Activated CD4-positive, alpha-beta T cell treated with anti-CD3 and anti-CD28 coated beads for 48 hours (primary cell): ENCODE data around the gene SNX17.

Experiments used
- DNase-seq: peaks from one replicate; pipeline ENCODE4 v3.0.0-alpha.2; 2020

SNX17 gene

DNA sequence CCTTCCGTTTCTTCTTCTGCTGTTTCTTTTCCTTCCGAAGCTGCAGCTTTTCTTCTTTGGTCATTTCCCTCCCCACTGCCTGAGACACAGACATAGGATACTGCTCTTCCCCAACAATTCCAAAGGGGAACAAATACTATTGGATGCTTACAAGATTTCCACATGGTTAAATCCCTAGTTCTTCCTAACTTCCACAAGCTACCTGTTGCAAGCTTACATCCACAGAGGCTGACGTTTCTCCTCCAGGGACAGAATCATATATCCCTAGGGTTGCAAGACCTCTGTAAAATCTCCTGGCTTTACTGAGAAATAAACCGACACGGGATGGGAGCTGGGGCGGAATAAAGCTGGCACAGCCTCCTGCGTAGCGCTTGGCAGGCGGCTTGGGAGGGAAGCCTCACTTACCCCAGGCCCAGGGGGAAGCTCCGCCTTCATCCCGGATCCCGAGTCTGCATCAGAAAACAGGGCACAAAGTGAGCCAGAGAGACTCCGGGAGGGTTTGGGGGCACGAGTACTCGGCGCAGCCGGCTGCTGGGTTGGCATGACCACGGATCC lies 868 bp upstream of the SNX17 start:
- DNase-seq = no peak

DNA sequence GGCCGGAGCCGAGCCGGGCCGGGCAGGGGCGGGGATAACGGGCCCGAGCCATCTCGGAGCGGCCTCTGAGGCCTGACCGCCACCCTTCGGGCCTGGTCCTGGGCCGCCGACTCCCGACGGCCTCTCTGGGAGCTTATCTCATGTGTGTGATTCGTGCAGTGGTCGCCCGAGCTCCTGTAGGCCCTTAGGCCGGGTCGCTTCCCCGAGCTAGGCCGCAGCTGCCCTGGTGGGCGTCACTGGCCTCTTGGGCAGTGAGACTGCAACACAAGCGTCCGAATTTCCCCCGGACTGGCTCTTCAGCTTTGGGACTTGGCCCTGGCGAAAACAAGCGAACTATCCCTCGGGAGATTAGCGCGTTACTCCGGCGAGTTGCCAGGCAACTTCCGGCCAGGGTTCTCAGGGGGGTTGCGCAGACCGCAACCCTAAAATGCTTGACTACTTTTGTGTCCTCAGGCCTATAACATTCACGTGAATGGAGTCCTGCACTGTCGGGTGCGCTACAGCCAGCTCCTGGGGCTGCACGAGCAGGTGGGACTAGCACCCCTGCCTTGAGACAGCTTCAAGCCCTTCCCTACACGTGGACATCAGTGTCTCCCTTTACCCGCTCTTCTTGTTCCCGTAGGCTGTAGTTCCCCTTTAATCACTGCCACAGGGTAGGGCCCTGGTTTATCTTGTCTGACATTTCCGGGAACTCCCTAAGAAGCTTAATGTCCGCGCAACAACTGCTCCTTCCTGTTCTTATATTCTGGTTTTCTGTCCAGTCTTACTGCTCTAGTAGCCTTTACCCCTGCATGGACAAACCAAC lies 602 bp downstream of the SNX17 start:
- peak; percentile 50 for DNase-seq

DNA sequence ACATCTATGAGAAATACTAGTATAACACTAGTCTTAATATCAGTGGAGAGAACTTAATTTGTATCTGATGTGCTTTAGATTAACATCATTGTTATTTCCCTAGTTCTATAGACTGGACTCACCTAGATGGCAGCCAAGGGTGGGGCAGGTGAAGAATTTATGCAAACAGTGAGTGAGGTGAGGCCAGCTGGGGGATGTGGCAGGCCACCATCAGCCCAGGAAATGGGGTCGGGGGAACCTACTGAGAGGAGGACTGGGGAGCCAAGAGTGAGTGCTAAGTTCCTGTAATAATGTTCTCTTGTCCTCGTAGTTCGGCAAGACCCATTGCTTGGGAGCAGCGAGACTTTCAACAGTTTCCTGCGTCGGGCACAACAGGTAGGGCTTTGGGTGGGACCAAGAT lies 2.5 kb downstream of the SNX17 start:
- DNase-seq = no peak

DNA sequence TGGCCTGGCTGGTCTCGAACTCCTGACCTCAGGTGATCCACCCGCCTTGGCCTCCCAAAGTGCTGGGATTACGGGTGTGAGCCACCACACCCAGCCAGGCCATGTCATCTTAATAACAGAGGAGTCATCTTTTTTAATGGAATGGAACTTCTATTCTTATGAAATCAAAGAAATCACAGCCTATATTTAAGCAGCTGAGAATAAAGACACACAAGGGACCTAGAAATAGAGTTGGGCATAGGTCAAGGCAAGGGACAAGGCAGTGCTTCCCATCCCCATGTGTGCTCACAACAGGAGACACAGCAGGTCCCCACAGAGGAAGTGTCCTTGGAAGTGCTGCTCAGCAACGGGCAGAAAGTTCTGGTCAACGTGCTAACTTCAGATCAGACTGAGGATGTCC lies 3.2 kb downstream of the SNX17 start:
- DNase-seq = no peak

DNA sequence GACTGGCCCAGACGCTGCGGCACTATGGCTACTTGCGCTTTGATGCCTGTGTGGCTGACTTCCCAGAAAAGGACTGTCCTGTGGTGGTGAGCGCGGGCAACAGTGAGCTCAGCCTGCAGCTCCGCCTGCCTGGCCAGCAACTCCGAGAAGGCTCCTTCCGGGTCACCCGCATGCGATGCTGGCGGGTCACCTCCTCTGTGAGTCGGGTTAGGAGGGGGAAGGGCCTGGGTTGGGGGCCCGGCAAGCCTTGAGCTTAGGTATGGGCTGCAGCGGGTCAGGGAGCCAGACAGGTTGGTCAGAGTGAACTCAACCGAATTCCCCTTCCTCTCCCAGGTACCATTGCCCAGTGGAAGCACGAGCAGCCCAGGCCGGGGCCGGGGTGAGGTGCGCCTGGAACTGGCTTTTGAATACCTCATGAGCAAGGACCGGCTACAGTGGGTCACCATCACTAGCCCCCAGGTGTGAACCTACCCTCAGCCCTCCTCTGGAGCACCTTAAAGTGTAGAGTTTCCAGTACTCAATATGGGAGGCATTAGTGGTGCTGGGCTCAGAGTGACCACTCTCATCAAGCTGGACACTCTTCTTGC lies 5.2 kb downstream of the SNX17 start:
- DNase-seq = no peak

DNA sequence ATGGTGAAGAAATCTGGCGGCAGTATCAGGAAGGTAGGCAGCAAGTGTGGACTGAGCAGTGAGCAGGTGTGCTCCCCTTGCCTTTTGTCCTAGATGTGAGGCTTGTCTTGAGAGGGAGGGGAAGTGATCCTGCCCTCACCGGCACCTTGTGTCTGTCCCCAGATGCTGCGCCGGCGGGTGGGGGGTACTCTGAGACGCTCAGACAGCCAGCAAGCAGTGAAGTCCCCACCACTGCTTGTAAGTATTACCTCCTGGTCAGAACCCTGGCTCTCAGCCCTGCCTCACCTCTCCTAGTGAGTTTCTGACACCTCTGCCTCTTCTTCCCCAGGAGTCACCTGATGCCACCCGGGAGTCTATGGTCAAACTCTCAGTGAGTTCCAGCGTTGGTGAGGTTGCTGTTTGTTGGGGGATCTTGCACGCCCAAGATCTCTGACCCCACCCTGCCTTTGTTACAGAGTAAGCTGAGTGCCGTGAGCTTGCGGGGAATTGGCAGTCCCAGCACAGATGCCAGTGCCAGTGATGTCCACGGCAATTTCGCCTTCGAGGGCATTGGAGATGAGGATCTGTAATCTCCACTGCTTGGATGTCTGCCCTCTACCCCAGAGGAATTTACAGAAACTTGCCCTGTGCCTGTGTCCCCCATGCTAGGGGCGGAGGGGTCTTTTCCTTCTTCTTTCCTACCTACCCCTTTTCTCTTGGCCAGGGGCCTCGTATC lies 5.9 kb downstream of the SNX17 start:
- DNase-seq = no peak

DNA sequence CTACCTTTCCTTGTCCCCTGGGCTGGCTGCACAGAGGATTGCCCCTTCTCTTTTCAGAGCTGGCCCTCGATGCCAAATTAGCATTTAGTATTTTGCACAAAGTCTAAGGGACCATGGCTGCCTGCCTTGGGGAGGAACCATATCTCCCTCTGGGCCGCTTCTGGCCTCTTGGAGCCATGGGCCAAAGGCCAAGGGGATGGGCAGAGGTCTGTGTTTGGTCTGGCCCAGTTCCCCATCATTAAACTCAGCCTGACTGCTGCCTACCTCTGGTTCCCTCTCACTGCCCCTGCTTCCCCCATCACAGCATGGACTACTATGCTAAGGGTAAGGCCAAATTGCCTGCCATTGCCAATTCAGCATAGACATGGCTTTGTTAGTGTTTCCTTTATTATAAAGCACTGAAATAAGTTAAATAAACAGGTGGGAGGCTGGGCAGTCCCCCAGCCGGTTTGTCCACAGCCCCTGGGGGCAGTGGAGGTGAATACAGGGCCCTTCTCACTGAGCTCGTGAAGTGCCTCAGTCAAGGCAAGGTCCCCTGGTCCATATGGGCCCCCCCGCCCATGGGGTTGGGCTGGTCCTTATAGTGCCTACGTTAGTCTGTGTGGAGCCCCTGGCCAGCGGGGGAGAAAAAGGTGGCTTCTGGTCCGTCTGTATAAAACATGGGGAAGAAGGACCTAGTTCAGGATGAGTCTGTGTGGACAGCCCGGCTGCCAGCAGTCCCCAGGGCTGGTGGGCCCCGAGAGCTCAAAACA lies 6.6 kb downstream of the SNX17 start:
- no peak for DNase-seq

DNA sequence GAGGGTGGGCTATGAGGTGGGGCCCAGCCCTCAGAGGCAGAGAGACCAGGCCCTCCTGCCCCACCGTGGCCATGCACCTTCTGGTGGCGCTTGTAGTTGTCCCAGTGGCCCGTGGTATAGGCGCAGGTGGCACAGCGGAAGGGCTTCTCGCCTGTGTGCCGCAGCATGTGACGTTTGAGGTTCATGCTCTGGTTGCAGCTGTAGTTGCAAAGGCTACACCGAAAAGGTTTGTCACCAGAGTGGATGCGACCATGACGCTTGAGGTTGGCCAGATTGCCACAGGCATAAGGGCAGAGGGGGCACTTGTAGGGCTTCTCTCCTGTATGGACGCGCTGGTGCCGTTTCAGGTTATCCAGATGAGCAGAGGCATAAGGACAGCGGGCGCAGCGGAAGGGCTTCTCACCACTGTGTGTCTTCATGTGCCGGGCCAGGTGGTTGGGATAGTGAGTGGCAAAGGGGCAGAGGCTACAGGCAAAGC lies 7.2 kb downstream of the SNX17 start:
- DNase-seq = no peak

DNA sequence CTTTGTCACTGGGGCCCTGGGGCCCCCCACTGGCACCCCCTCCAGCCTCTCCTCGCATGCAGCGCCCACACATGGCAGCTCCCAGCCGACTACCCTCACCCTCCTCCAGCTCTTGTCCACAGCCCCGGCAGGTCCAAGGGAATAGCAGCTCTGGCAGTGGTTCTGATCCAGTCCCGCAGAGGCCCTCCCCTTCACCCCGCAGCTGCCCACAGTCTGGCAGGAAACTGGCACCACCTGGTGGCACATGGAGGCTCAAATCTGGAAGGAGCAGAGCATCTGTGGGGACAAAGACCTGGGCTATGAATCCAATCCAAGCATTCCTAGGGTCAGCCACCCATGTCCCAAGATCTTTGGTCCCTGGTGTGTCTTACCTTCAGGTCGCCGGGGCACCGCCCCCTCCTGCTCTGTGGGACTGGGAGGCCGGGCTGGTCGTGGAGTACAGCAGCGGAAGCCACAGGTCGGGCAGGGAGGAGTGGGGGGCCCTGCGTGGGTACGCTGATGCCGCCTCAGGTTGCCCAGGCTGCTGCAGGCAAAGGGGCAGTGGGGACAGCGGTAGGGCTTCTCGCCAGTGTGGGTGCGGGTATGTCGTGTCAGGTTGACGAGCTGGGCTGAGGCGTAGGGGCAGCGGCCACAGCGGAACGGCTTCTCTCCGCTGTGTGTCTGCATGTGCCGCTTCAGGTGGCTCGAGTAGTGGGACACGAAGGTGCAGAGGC lies 7.8 kb downstream of the SNX17 start:
- no peak for DNase-seq

DNA sequence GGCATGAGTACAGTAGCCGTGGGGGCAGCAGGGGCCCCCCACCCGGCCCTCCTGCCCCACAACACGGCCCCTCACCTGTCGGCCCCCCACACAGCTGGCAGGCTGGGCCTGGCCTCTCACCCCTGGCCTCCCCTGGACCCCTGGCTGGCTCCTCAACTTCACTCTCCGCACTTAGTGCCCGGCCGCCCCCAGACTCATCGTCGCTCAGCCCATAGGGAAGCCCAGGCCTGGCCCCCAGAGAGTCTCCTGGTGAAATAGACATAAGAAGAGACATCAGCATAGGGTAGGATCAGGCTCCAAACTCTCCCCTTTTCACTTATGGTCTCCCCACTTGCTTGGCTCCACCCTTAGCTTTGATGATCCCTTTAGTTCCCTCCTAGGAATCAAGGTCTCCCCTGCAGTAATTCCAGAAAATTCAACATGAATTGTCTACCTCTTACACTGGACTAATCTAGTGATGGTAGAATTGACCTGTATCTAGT lies 8.4 kb downstream of the SNX17 start:
- no peak for DNase-seq

DNA sequence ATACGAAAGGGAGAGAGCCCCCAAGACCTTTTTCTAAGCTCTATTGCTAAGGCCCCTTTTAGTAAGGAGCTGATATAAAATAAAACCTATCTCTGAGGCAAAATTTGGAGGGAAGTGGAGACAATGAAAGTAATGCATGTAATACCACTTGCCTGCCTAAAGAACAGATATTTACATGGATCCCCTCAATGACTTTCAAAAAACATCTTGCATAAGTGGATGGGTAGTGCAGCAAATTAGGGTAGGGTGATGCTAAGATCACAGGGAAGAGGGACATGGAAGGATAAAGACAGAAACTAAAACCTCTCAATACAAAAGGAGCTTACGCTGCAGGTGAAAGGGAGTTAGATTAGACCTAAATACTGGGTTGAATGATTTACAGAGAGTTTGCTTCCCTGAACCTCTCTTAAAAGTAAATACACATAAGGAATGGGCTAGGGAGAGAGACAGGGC lies 9.0 kb downstream of the SNX17 start:
- DNase-seq = no peak

DNA sequence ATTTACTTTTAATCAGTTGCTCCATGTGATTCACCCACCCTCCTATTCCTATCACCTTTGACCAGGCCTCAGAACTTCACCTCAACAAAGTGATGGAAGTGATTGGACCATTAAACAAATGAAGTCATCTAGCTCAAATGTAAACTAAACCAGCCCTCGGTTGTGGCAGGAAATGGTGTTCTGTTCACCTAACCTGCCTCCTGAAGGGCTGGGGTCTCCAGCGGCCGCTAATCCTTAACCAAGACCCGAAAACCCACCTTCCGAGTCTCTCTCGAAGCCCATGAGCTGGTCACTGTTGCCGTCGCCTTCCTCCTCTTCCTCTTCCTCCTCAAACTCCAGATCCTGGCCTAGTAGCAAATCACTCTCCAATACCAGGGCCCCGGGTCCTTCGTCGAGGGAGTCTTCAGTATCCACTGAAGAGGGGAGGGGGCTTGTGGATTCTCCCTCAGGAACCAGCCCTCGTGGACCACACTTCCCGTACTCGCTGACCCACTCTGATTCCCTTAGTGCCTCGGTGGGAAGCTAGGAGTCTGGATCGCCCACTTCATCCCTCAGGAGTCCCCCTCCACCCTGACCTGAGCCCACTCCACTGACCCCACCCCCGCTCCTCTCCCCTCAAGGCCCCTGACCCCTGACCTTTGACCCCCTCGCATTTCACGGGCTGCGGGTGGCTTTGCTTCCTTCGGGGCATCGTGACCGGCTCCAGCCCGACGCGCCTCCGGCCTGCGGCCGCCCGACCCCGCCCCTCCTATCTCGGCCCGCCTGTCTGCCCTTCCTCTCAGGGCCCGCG lies 9.6 kb downstream of the SNX17 start:
- no peak for DNase-seq

DNA sequence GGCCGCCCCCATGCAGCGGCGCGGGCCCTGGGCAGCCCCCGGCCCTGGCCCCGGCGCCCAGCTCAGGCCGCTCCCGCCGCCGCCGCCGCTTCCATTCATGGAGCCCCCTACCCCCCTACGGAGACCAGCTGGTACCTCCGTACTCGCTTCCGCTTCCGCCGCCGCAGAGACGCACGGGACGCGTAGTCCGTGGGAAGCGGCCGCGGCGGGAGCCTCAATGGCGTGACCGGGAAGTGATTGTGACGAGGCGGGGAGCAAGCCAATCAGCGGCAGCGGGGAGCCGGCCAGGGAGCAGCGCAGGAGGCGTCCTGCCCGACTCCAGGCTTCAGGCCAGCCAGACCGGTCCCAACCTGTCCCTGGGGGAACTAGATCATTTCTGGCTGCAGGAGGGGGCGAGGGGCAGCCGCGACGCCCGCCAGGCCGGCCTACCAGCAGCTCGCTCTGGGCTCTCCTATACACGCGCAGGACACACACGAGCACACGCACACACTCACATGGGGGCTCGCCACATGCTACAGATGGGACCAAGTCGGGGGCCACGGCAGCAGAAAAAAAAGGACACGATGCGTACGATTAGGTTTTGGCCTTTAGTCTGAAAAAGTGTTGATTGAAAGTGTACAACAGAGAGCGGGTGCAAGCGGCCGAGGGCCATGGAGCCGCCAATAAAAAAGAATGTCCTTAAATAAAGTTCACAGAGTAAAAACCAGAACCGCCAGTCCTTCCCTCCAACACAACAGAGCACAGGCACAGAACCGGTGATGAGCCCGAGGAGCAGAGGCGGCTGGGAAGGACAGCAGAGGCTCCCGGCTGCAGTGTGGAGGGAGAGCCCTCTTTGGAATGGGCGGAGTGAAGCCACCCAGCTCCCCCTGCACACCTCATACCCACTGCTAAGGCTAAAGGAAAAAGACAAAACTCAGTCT lies 10.5 kb downstream of the SNX17 start, which contains the start of gene ZNF513:
TSS of gene ZNF513 (minus strand) at position 109 of the 920 bp plus-strand sequence. CDS start 208 bp downstream, outside the sequence.
- peak; percentile 93 for DNase-seq

DNA sequence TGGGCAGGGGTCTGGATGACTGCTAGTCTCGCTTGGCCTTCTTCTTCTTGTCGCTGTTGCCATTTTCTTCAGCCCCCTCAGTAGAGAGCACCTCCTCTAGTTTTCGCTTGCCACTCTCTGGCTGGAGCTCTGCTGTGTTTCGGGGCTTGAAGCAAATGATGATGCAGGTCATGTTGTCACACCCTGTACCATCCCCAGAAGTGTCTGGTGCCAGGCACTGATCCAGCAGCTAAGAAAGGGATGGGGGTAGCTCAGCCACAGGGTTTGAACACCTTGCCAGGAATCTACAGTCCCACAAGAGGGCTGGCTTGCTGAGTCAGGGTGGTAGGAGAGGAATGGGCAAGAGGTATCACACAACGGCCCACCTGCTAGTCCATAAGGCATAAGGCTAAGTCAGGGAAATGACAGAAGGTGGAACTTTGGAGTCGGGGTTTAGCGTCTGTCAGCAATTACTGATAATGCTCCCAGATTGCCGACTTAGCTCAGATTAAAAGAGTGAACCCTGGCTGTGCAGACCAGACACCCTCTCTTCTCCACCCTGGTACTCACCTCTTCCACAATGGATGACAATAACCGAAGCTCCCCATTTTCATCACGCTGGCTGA lies 11.3 kb downstream of the SNX17 start:
- DNase-seq = no peak

DNA sequence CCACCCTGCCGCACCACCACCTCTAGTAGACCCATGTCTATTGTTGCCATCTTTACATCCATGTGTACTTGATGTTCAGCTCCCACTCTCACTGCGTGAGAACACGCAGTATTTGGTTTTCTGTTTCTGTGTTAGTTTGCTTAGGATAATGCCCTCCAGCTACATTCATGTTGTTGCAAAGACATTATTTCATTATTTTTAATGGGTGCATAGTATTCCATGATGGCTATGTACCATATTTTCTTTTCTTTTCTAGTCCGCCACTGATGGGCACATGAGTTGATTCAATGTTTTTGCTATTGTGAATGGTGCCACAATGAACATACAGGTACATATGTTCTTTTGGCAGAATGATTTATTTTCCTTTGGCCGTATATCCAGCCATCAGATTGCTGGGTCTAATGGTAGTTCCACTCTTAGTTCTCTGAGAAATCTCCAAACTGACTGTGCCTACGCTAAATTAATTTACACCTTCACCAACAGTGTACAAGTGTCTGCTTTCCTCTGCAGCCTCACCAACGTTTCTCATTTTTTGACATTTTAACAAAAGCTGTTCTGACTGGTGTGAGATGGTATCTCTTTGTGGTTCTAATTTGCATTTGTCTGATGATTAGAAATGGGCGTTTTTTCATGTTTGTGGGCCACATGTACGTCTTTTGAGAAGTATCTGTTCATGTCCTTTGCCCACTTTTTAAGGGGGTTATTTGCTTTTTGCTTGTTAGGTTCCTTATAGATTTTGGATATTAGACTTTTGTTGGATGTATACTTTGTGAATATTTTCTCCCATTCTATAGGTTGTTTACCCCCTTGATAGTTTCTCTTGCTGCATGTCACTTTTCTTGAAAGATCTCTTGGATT lies 20.6 kb downstream of the SNX17 start:
- DNase-seq = no peak

DNA sequence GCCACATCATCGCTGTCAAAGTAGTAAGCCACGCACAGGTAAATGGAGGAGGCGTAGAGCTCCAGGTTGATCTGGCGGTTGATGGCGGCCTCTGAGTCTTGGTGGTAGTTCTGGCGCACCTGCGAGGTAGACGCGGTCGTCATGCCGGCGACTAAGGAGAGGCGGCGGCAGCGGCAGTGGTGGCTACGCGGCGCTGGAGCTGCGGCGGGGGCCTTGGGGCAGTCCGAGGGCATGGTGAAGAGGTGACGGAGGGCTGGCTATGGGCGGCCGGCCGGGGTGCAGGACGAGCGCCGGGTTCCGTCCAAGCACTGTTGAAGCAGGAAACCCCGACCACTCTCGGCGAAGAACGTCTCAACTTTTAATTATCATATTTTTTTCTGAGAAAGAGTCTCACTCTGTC lies 22.8 kb downstream of the SNX17 start:
- no peak for DNase-seq

DNA sequence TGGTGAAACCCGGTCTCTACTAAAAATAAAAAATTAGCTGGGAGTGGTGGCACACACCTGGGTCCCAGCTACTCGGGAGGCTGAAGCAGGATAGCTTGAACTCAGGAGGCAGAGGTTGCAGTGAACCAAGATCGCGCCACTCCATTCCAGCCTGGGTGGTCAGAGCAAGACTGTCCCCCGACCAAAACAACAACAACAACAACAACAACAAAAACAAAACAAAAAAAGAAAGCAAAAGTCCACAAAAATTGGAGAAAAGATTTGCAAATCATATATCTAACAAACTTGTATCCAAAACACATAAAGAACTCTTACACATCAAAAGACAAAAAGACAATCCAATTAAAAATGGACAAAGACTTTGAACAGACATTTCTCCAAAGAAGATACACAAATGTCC lies 28.5 kb downstream of the SNX17 start:
- no peak for DNase-seq
